ENCODE data around the gene CRELD2.

DNA sequence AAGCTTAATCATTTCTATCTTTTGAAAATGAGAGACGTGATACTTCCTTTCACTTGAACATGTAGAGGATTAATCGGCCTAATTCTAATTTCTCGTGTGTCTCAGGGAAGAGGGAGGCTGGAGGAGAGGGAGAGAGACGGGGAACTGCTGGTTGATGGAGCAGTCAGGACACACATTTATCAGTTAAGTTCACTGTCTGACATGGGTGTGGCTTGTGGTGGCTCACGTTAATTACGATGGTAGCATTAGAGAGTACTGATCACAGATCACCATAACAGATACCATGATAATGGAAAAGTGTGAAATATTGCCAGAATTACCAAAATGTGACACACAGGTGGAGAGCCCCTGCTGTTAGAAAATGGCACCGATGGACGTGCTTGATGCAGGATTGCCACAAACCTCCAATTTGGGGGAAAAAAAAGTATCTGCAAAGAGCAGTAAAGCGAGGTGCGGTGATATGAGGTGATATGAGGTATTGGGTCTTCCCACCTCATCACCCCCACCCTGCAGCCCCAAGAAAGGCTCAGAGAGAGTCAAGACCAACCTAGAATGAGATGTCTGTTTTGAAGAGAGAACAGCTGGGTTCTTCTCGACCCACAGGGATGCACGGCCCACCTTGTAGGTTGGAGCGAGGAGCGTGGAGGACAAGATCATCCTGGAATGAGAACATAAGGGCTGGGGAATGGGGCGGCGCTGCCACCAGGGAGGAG is 45.0 kb upstream of the CRELD2 start:
- TF ChIP-seq, protein P1, sequence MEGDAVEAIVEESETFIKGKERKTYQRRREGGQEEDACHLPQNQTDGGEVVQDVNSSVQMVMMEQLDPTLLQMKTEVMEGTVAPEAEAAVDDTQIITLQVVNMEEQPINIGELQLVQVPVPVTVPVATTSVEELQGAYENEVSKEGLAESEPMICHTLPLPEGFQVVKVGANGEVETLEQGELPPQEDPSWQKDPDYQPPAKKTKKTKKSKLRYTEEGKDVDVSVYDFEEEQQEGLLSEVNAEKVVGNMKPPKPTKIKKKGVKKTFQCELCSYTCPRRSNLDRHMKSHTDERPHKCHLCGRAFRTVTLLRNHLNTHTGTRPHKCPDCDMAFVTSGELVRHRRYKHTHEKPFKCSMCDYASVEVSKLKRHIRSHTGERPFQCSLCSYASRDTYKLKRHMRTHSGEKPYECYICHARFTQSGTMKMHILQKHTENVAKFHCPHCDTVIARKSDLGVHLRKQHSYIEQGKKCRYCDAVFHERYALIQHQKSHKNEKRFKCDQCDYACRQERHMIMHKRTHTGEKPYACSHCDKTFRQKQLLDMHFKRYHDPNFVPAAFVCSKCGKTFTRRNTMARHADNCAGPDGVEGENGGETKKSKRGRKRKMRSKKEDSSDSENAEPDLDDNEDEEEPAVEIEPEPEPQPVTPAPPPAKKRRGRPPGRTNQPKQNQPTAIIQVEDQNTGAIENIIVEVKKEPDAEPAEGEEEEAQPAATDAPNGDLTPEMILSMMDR (IDR thresholded peaks at IDR 0.05), result no peak
- TF ChIP-seq EP300 (IDR thresholded peaks at IDR 0.05) (no peak), POLR2A (IDR thresholded peaks at IDR 0.05) (no peak)

Data from tibial nerve (tissue), 4 donors.